Glomerular endothelial cell (primary cell): ENCODE results near the gene OR51B4. TPM values are rescaled to one million over a fixed set of nuclear protein-coding genes. Genes with fewer than 3 reads are reported as not detected.

Experiments used
- total RNA-seq: library from RNA; depleted of rRNA; stranded (reverse); fragments of >200 nt; gene quantifications from 2 replicates; pipeline ENCODE4 v1.2.3, GENCODE V29; 2015

The OR51B4 gene
- total RNA-seq, 1 donor from 2014 or later: not detected

Other genes starting within 250 kb of the OR51B4 start
- gene OR52E2, start 242.3 kb downstream of the OR51B4 start, total RNA-seq: not detected in 2 replicates
- not detected in 2 replicates for gene OR52E1, start 232.4 kb downstream of the OR51B4 start, total RNA-seq
- not detected in 2 replicates for gene OR52A5, start 163.6 kb downstream of the OR51B4 start, total RNA-seq
- not detected in 2 replicates for gene OR52A1, start 147.2 kb downstream of the OR51B4 start, total RNA-seq
- gene OR51V1, start 101.3 kb downstream of the OR51B4 start, total RNA-seq: not detected in 2 replicates
- not detected in 2 replicates for gene HBB, start 74.9 kb downstream of the OR51B4 start, total RNA-seq
- gene HBD, start 67.5 kb downstream of the OR51B4 start, total RNA-seq: not detected in 2 replicates
- not detected in 2 replicates for gene HBG1, start 52.1 kb downstream of the OR51B4 start, total RNA-seq
- not detected in 2 replicates for gene HBG2, start 47.2 kb downstream of the OR51B4 start, total RNA-seq
- not detected in 2 replicates for gene HBE1, start 32.0 kb downstream of the OR51B4 start, total RNA-seq
- not detected in 2 replicates for gene OR51B2, start 22.4 kb upstream of the OR51B4 start, total RNA-seq
- gene OR51B5, start 41.6 kb upstream of the OR51B4 start, total RNA-seq: not detected in 2 replicates
- gene OR51B6, start 49.6 kb upstream of the OR51B4 start, total RNA-seq: not detected in 2 replicates
- not detected in 2 replicates for gene OR51M1, start 81.9 kb upstream of the OR51B4 start, total RNA-seq
- gene OR51Q1, start 120.2 kb upstream of the OR51B4 start, total RNA-seq: not detected in 2 replicates
- not detected in 2 replicates for gene OR51I1, start 139.6 kb upstream of the OR51B4 start, total RNA-seq
- gene OR51I2, start 147.4 kb upstream of the OR51B4 start, total RNA-seq: not detected in 2 replicates
- gene OR52D1, start 186.7 kb upstream of the OR51B4 start, total RNA-seq: not detected in 2 replicates
- not detected in 2 replicates for gene UBQLN3, start 208.0 kb upstream of the OR51B4 start, total RNA-seq
- gene UBQLNL, start 214.8 kb upstream of the OR51B4 start, total RNA-seq: 0.24 and 0.53 TPM in 2 replicates
- gene OR52H1, start 246.6 kb upstream of the OR51B4 start, total RNA-seq: not detected in 2 replicates